Sigmoid colon (tissue), 7 donors: Measurements from ENCODE around the gene PUM1. TPM values are rescaled to one million over a fixed set of nuclear protein-coding genes. Genes with fewer than 3 reads are reported as not detected.

ENCODE experiments used
- DNase-seq: peaks from one replicate; pipeline ENCODE4 v3.0.0-alpha.2; 2019
- H3K27ac ChIP-seq, 4 donors: fragments of 200-600 bp; sonication (generic); one replicate each; pipeline ENCODE4 v1.5.1; 2016 to 2019; ENCODE audit warnings: mild to moderate bottlenecking in 1 of 4
- H3K27me3 ChIP-seq, 3 donors: fragments of 200-600 bp; sonication (generic); one replicate each; pipeline ENCODE4 v1.5.1; 2019; ENCODE audit warnings: mild to moderate bottlenecking in 1 of 3
- H3K36me3 ChIP-seq, 4 donors: fragments of 200-600 bp; sonication (generic); one replicate each; pipeline ENCODE4 v1.5.1; 2016 to 2019
- H3K4me1 ChIP-seq, 4 donors: fragments of 200-600 bp; sonication (generic); one replicate each; pipeline ENCODE4 v1.5.1; 2017 to 2019
- H3K4me3 ChIP-seq, 4 donors: fragments of 200-600 bp; sonication (generic); one replicate each; pipeline ENCODE4 v1.5.1; 2017 to 2019; ENCODE audit warnings: mild to moderate bottlenecking in 2 of 4, moderate library complexity in 1 of 4
- H3K9me3 ChIP-seq, 4 donors: fragments of 200-600 bp in 3 of 4; sonication (generic) in 3 of 4; one replicate each; pipeline versions ENCODE4 v1.5.1 to v1.6.1; 2013 to 2019
- CTCF ChIP-seq, 4 experiments: fragments of 450-650 bp in 3 of 4; fragments of 200-600 bp in 1 of 4; IDR thresholded peaks; one replicate each; pipeline ENCODE4 v1.5.1; 2016 to 2019; ENCODE audit warnings: antibody characterized with exemption in 4 of 4, mild to moderate bottlenecking in 3 of 4, moderate library complexity in 2 of 4
- EP300 ChIP-seq, 4 donors: sonication (generic); formaldehyde crosslinking; IDR thresholded peaks; one replicate each; pipeline ENCODE4 v1.6.1; 2017; ENCODE audit warnings: antibody characterized with exemption in 4 of 4
- POLR2A ChIP-seq, 2 donors: fragments of 450-650 bp; IDR thresholded peaks; one replicate each; pipeline ENCODE4 v1.6.1; 2016; ENCODE audit warnings: antibody characterized with exemption in 2 of 2, mild to moderate bottlenecking in 2 of 2, moderate library complexity in 2 of 2
- POLR2AphosphoS5 ChIP-seq, 4 donors: sonication (generic); formaldehyde crosslinking; IDR thresholded peaks; one replicate each; pipeline ENCODE4 v1.6.1; 2017; ENCODE audit warnings: antibody characterized with exemption in 4 of 4
- WGBS, 2 donors: extraction: QIAGEN DNeasy Blood & Tissue Kit; methylation state at CpG; one replicate each; pipeline ENCODE4 v1.1.7; 2013; 5-methylcytosine and 5-hydroxymethylcytosine counted together
- intact Hi-C: fragments of 100-400 bp; cut with DNase I; formaldehyde crosslinking; loops from one replicate; pipeline ENCODE4 v1.15.1; 2023
- polyA plus RNA-seq, 3 donors: library from polyadenylated mRNA; stranded (reverse); fragments of 200-250 nt; gene quantifications; one replicate each; pipeline ENCODE4 v1.2.3, GENCODE V29; 2013
- total RNA-seq, 4 donors: library from RNA; depleted of rRNA; stranded (reverse); fragments of >200 nt; gene quantifications; one replicate each; pipeline ENCODE4 v1.1.0, GENCODE V29; 2016
- donor health status: healthy with polysubstance abuse.
- donor health status: Bipolar disorder and iron deficiency.
- donor health status: healthy.

PUM1 gene
- total and polyA plus RNA-seq, 7 donors: 16.9 to 89.5 (median 66.4) TPM

- Histone ChIP-seq H3K4me1 (peaks cover 0 to 39% (median 27%) of the 10 kb centered on the region in 4 donors), H3K27me3 (no peaks in the 10 kb centered on the region), H3K27ac (no peak overlapping the region), H3K9me3 (no peaks in the 10 kb centered on the region), H3K36me3 (peaks cover 0 to 35% (median 6%) of the 10 kb centered on the region in 4 donors), H3K4me3 (no peak overlapping the region)
- intact Hi-C loops: no loop called here
- no peak for DNase-seq
- WGBS, 2 donors: 84 to 90% methylated on average over 3 of the region's 3 CpGs
- no peak for TF ChIP-seq POLR2AphosphoS5 (IDR thresholded peaks at IDR 0.05)
- TF ChIP-seq EP300 (IDR thresholded peaks at IDR 0.05): no peak
- TF ChIP-seq CTCF (IDR thresholded peaks at IDR 0.05): no peak
- no peak for TF ChIP-seq POLR2A (IDR thresholded peaks at IDR 0.05)
Observed at GRCh38 chr1:31005198-31005597, 60.3 kb downstream of the PUM1 start.

GRCh38 chr1:31004231-31004621 lies 61.3 kb downstream of the PUM1 start:
- H3K36me3 ChIP-seq: peaks cover 0 to 35% (median 6%) of the 10 kb centered on the region in 4 donors
- H3K4me3 ChIP-seq: no peak overlapping the region
- intact Hi-C loops: no loop called here
- no peak for DNase-seq
- H3K9me3 ChIP-seq: no peaks in the 10 kb centered on the region
- no peaks in the 10 kb centered on the region for H3K27me3 ChIP-seq
- no peak for TF ChIP-seq CTCF (IDR thresholded peaks at IDR 0.05)
- TF ChIP-seq EP300 (IDR thresholded peaks at IDR 0.05): no peak
- H3K4me1 ChIP-seq: peaks cover 0 to 33% (median 23%) of the 10 kb centered on the region in 4 donors
- H3K27ac ChIP-seq: no peak overlapping the region

GRCh38 chr1:31003613-31004230 lies 61.8 kb downstream of the PUM1 start:
- no peak for TF ChIP-seq CTCF (IDR thresholded peaks at IDR 0.05)
- no peak for TF ChIP-seq POLR2A (IDR thresholded peaks at IDR 0.05)
- TF ChIP-seq EP300 (IDR thresholded peaks at IDR 0.05): no peak
- TF ChIP-seq POLR2AphosphoS5 (IDR thresholded peaks at IDR 0.05): no peak
- Histone ChIP-seq H3K27me3 (no peaks in the 10 kb centered on the region), H3K4me3 (no peak overlapping the region), H3K36me3 (peaks cover 0 to 35% (median 6%) of the 10 kb centered on the region in 4 donors), H3K27ac (no peak overlapping the region), H3K4me1 (peaks cover 0 to 31% (median 21%) of the 10 kb centered on the region in 4 donors), H3K9me3 (no peaks in the 10 kb centered on the region)
- 87 to 89% methylated on average over 6 of the region's 6 CpGs for WGBS, 2 donors
- intact Hi-C loops: no loop called here
- DNase-seq: no peak

GRCh38 chr1:31000301-31000700 lies 65.2 kb downstream of the PUM1 start:
- WGBS, 2 donors: 88 to 92% methylated on average over 2 of the region's 2 CpGs
- H3K27me3 ChIP-seq: no peaks in the 10 kb centered on the region
- no peak overlapping the region for H3K27ac ChIP-seq
- peaks cover 0 to 24% (median 1%) of the 10 kb centered on the region in 4 donors for H3K36me3 ChIP-seq
- peaks cover 0 to 21% (median 6%) of the 10 kb centered on the region in 4 donors for H3K4me1 ChIP-seq
- no peak overlapping the region for H3K4me3 ChIP-seq
- intact Hi-C loops: no loop called here
- TF ChIP-seq EP300 (IDR thresholded peaks at IDR 0.05) (no peak), POLR2A (IDR thresholded peaks at IDR 0.05) (no peak), CTCF (IDR thresholded peaks at IDR 0.05) (no peak), POLR2AphosphoS5 (IDR thresholded peaks at IDR 0.05) (no peak)
- no peak for DNase-seq
- no peaks in the 10 kb centered on the region for H3K9me3 ChIP-seq

GRCh38 chr1:30998887-30999286 lies 66.6 kb downstream of the PUM1 start:
- H3K27ac ChIP-seq: no peak overlapping the region
- intact Hi-C loops: no loop called here
- no peak for TF ChIP-seq EP300 (IDR thresholded peaks at IDR 0.05)
- TF ChIP-seq POLR2A (IDR thresholded peaks at IDR 0.05): no peak
- TF ChIP-seq CTCF (IDR thresholded peaks at IDR 0.05): no peak
- TF ChIP-seq POLR2AphosphoS5 (IDR thresholded peaks at IDR 0.05): no peak
- H3K36me3 ChIP-seq: peaks cover 0 to 17% (median 0%) of the 10 kb centered on the region in 4 donors
- H3K9me3 ChIP-seq: no peaks in the 10 kb centered on the region
- peaks cover 0 to 22% (median 6%) of the 10 kb centered on the region in 4 donors for H3K4me1 ChIP-seq
- DNase-seq: no peak
- no peaks in the 10 kb centered on the region for H3K27me3 ChIP-seq
- WGBS, 2 donors: 98% methylated on average over 1 of the region's 1 CpG
- H3K4me3 ChIP-seq: no peak overlapping the region
